ENCODE data around the gene TMUB1.

DNA sequence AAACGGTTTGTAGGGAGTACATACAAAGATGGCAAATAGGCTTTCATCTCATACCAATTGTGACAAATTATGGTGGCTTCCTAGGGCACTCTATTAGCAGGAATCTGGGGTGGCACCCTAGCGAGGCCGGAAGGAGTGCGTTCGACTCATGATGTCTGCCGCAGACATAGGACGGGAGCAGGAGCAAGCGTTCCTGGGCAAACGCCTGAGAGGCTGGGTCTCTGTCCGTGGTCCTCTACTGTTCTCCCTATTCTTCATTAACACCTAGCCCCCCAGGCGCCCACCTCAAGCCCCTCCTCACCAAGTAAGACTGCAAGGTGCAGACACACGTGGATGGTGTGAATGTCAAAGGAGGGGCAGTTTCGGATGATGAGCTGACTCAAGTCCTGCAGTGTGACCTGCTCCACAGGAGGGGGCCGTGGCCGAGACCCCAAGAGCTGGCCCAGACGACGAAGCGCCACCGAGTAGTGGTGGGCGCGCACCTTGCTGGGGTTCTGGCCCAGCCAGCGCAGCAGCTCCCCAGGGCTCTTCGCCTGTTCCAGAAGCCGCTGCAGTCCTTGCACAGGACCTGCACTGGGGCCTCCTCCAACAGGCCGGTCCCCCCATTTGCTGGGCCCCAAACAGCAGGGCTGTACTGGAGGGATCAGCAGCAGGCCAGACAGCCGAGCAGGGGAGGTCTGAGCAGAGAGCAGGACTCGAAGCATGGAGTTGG is 3.9 kb downstream of the TMUB1 start:
- TF ChIP-seq, protein P1, sequence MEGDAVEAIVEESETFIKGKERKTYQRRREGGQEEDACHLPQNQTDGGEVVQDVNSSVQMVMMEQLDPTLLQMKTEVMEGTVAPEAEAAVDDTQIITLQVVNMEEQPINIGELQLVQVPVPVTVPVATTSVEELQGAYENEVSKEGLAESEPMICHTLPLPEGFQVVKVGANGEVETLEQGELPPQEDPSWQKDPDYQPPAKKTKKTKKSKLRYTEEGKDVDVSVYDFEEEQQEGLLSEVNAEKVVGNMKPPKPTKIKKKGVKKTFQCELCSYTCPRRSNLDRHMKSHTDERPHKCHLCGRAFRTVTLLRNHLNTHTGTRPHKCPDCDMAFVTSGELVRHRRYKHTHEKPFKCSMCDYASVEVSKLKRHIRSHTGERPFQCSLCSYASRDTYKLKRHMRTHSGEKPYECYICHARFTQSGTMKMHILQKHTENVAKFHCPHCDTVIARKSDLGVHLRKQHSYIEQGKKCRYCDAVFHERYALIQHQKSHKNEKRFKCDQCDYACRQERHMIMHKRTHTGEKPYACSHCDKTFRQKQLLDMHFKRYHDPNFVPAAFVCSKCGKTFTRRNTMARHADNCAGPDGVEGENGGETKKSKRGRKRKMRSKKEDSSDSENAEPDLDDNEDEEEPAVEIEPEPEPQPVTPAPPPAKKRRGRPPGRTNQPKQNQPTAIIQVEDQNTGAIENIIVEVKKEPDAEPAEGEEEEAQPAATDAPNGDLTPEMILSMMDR (IDR thresholded peaks at IDR 0.05; ENCODE audit: extremely low read depth in 1 of 2, insufficient read depth in 1 of 2, low read depth in 1 of 2, low read length in 2 of 2), result no peak
- TF ChIP-seq EZH2 (IDR thresholded peaks at IDR 0.05; ENCODE audit: borderline replicate concordance, low read depth, low read length, severe bottlenecking), result no peak

All from endothelial cell of umbilical vein (primary cell).